ENCODE results near the gene MAMDC2.

Gene MAMDC2

GRCh38 chr9:70043689-70044489 lies at the start of gene MAMDC2:
Gene MAMDC2 (plus strand): TSS chr9:70043848. CDS start chr9:70044198, 350 bp downstream.
- H3K4me3 ChIP-seq (ENCODE audit: low read depth, low read length), result no peak within 1 kb of the TSS
- no peak for TF ChIP-seq CTCF (IDR thresholded peaks at IDR 0.05; ENCODE audit: low read depth, low read length)
- TF ChIP-seq MYC (IDR thresholded peaks at IDR 0.05; ENCODE audit: low read depth, low read length), result no peak
- no peak for TF ChIP-seq MAX (IDR thresholded peaks at IDR 0.05; ENCODE audit: low read depth, low read length)
- no peak for TF ChIP-seq POLR2A (IDR thresholded peaks at IDR 0.05; ENCODE audit: extremely low read depth, insufficient read length)
- DNase-seq (ENCODE audit: low read depth), result no peak

- no peak for TF ChIP-seq MYC (IDR thresholded peaks at IDR 0.05; ENCODE audit: low read depth, low read length)
- TF ChIP-seq MAX (IDR thresholded peaks at IDR 0.05; ENCODE audit: low read depth, low read length), result no peak
- no peak for TF ChIP-seq POLR2A (IDR thresholded peaks at IDR 0.05; ENCODE audit: extremely low read depth, insufficient read length)
- TF ChIP-seq CTCF (IDR thresholded peaks at IDR 0.05; ENCODE audit: low read depth, low read length), result no peak
- DNase-seq (ENCODE audit: low read depth), result no peak
- no peak overlapping the region for H3K4me3 ChIP-seq (ENCODE audit: low read depth, low read length)
Observed at GRCh38 chr9:69995846-69996245, 47.8 kb upstream of the MAMDC2 start.

- DNase-seq (ENCODE audit: low read depth), result no peak
- no peak overlapping the region for H3K4me3 ChIP-seq (ENCODE audit: low read depth, low read length)
- TF ChIP-seq MAX (IDR thresholded peaks at IDR 0.05; ENCODE audit: low read depth, low read length) (no peak), POLR2A (IDR thresholded peaks at IDR 0.05; ENCODE audit: extremely low read depth, insufficient read length) (no peak), CTCF (IDR thresholded peaks at IDR 0.05; ENCODE audit: low read depth, low read length) (no peak), MYC (IDR thresholded peaks at IDR 0.05; ENCODE audit: low read depth, low read length) (no peak)
Observed at GRCh38 chr9:69996967-69997366, 46.7 kb upstream of the MAMDC2 start.

GRCh38 chr9:69997524-69997923 lies 46.1 kb upstream of the MAMDC2 start:
- DNase-seq (ENCODE audit: low read depth), result no peak
- TF ChIP-seq MAX (IDR thresholded peaks at IDR 0.05; ENCODE audit: low read depth, low read length) (no peak), CTCF (IDR thresholded peaks at IDR 0.05; ENCODE audit: low read depth, low read length) (no peak), MYC (IDR thresholded peaks at IDR 0.05; ENCODE audit: low read depth, low read length) (no peak), POLR2A (IDR thresholded peaks at IDR 0.05; ENCODE audit: extremely low read depth, insufficient read length) (no peak)
- no peak overlapping the region for H3K4me3 ChIP-seq (ENCODE audit: low read depth, low read length)

- no peak for DNase-seq (ENCODE audit: low read depth)
- TF ChIP-seq CTCF (IDR thresholded peaks at IDR 0.05; ENCODE audit: low read depth, low read length) (no peak), MAX (IDR thresholded peaks at IDR 0.05; ENCODE audit: low read depth, low read length) (no peak), POLR2A (IDR thresholded peaks at IDR 0.05; ENCODE audit: extremely low read depth, insufficient read length) (no peak), MYC (IDR thresholded peaks at IDR 0.05; ENCODE audit: low read depth, low read length) (no peak)
- no peak overlapping the region for H3K4me3 ChIP-seq (ENCODE audit: low read depth, low read length)
Observed at GRCh38 chr9:69999315-69999714, 44.3 kb upstream of the MAMDC2 start.

Data from NB4 (cell line).